Effector memory CD8-positive, alpha-beta T cell (primary cell): ENCODE results near the gene FBXO27.
"Not testable (repeated sequence)": the region's sequence is repeated elsewhere in the genome, so short reads cannot be mapped to it uniquely, and the experiment has no call there.

ENCODE experiments used
- ATAC-seq: fragments of 150-1000 bp; cut with Tn5 transposase; replicated peaks from 2 replicates; pipeline ENCODE4 v1.10.0; 2021; ENCODE audit warnings: mild to moderate bottlenecking, moderate library complexity
- DNase-seq, 3 experiments: peaks; one replicate each; pipeline ENCODE4 v3.0.0; 2021
- H3K27ac Mint-ChIP-seq, 2 donors: one replicate each; pipeline ENCODE4 v1.8.0; 2022; ENCODE audit warnings: mild to moderate bottlenecking in 2 of 2, mixed read lengths in 2 of 2, moderate library complexity in 2 of 2
- H3K27me3 Mint-ChIP-seq, 2 donors: one replicate each; pipeline ENCODE4 v1.8.0; 2022; ENCODE audit warnings: mixed read lengths in 2 of 2
- H3K36me3 Mint-ChIP-seq: one replicate; pipeline ENCODE4 v1.8.0; 2022; ENCODE audit warnings: mild to moderate bottlenecking, moderate library complexity, mixed read lengths; ENCODE audit not compliant: insufficient read depth
- H3K4me1 Mint-ChIP-seq, 2 donors: one replicate each; pipeline ENCODE4 v1.8.0; 2022; ENCODE audit warnings: low read depth in 2 of 2, mixed read lengths in 2 of 2
- H3K4me3 Mint-ChIP-seq, 2 donors: one replicate each; pipeline ENCODE4 v1.8.0; 2022; ENCODE audit warnings: mild to moderate bottlenecking in 2 of 2, mixed read lengths in 2 of 2, moderate library complexity in 2 of 2
- H3K9me3 Mint-ChIP-seq, 2 donors: one replicate each; pipeline ENCODE4 v1.8.0; 2022; ENCODE audit warnings: mixed read lengths in 2 of 2

FBXO27 gene

GRCh38 chr19:38990949-38991697 lies 41.2 kb downstream of the FBXO27 start:
- no peaks in the 10 kb centered on the region for H3K9me3 Mint-ChIP-seq

GRCh38 chr19:38989614-38990013 lies 42.7 kb downstream of the FBXO27 start:
- not testable (repeated sequence) for H3K9me3 Mint-ChIP-seq, DNase-seq, ATAC-seq, H3K4me3 Mint-ChIP-seq, H3K4me1 Mint-ChIP-seq, H3K36me3 Mint-ChIP-seq
- Mint-ChIP-seq H3K27me3 (peaks cover 54 to 57% of the 10 kb centered on the region in 2 donors), H3K27ac (peak overlapping the region in 1 of 2 donors; percentile 32)

More at GRCh38 chr19:38990949-38991697, 41.2 kb downstream of the FBXO27 start:
- Mint-ChIP-seq H3K27ac (no peak overlapping the region), H3K36me3 (peaks cover 10% of the 10 kb centered on the region), H3K4me1 (no peaks in the 10 kb centered on the region), H3K27me3 (peaks cover 57 to 58% of the 10 kb centered on the region in 2 donors), H3K4me3 (no peak overlapping the region)
- DNase-seq: no peak
- ATAC-seq: no peak

- no peak for DNase-seq
- no peaks in the 10 kb centered on the region for H3K4me1 Mint-ChIP-seq
- H3K27me3 Mint-ChIP-seq: peaks cover 49 to 52% of the 10 kb centered on the region in 2 donors
- ATAC-seq: no peak
- no peak overlapping the region for H3K4me3 Mint-ChIP-seq
- no peaks in the 10 kb centered on the region for H3K9me3 Mint-ChIP-seq
- H3K27ac Mint-ChIP-seq: peak overlapping the region in 1 of 2 donors; percentile 32
- H3K36me3 Mint-ChIP-seq: peaks cover under 1% of the 10 kb centered on the region
These were observed 43.2 kb downstream of the FBXO27 start for GRCh38 chr19:38989066-38989605.

- ATAC-seq, H3K4me1 Mint-ChIP-seq, H3K9me3 Mint-ChIP-seq, H3K27ac Mint-ChIP-seq, DNase-seq, H3K4me3 Mint-ChIP-seq, H3K36me3 Mint-ChIP-seq: not testable (repeated sequence)
- peaks cover 44 to 49% of the 10 kb centered on the region in 2 donors for H3K27me3 Mint-ChIP-seq
These were observed 43.7 kb downstream of the FBXO27 start for GRCh38 chr19:38988627-38989026.

GRCh38 chr19:38987745-38988144 lies 44.6 kb downstream of the FBXO27 start:
- H3K4me1 Mint-ChIP-seq, H3K36me3 Mint-ChIP-seq, ATAC-seq, DNase-seq, H3K4me3 Mint-ChIP-seq, H3K27ac Mint-ChIP-seq, H3K9me3 Mint-ChIP-seq: not testable (repeated sequence)
- peaks cover 35 to 40% of the 10 kb centered on the region in 2 donors for H3K27me3 Mint-ChIP-seq

- Mint-ChIP-seq H3K9me3 (no peaks in the 10 kb centered on the region), H3K36me3 (no peaks in the 10 kb centered on the region), H3K4me1 (no peaks in the 10 kb centered on the region), H3K27me3 (peaks cover 10 to 22% of the 10 kb centered on the region in 2 donors), H3K27ac (no peak overlapping the region), H3K4me3 (no peak overlapping the region)
- ATAC-seq (no peak), DNase-seq (no peak)
These were observed 47.1 kb downstream of the FBXO27 start for GRCh38 chr19:38985262-38985661.

- no peaks in the 10 kb centered on the region for H3K36me3 Mint-ChIP-seq
- H3K9me3 Mint-ChIP-seq: no peaks in the 10 kb centered on the region
- ATAC-seq (no peak), DNase-seq (no peak)
- H3K4me1 Mint-ChIP-seq: peaks cover 5 to 10% of the 10 kb centered on the region in 2 donors
- H3K27me3 Mint-ChIP-seq: peaks cover 10 to 20% of the 10 kb centered on the region in 2 donors
- H3K4me3 Mint-ChIP-seq: no peak overlapping the region
- no peak overlapping the region for H3K27ac Mint-ChIP-seq
These were observed 51.6 kb downstream of the FBXO27 start for GRCh38 chr19:38980583-38981374.

GRCh38 chr19:38979812-38980211 lies 52.5 kb downstream of the FBXO27 start:
- Mint-ChIP-seq H3K4me3 (no peak overlapping the region), H3K27ac (no peak overlapping the region), H3K9me3 (no peaks in the 10 kb centered on the region), H3K27me3 (peaks cover 15 to 30% of the 10 kb centered on the region in 2 donors), H3K4me1 (peaks cover 5 to 14% of the 10 kb centered on the region in 2 donors), H3K36me3 (no peaks in the 10 kb centered on the region)
- ATAC-seq (no peak), DNase-seq (no peak)

- Mint-ChIP-seq H3K4me1 (peaks cover 5 to 14% of the 10 kb centered on the region in 2 donors), H3K27ac (no peak overlapping the region), H3K4me3 (no peak overlapping the region), H3K27me3 (peaks cover 21 to 38% of the 10 kb centered on the region in 2 donors), H3K9me3 (no peaks in the 10 kb centered on the region), H3K36me3 (no peaks in the 10 kb centered on the region)
- DNase-seq (no peak), ATAC-seq (no peak)
These were observed 54.0 kb downstream of the FBXO27 start for GRCh38 chr19:38978326-38978689.

- H3K4me1 Mint-ChIP-seq: peaks cover 5 to 14% of the 10 kb centered on the region in 2 donors
- ATAC-seq (no peak), DNase-seq (no peak)
- no peak overlapping the region for H3K27ac Mint-ChIP-seq
- no peaks in the 10 kb centered on the region for H3K36me3 Mint-ChIP-seq
- H3K9me3 Mint-ChIP-seq: no peaks in the 10 kb centered on the region
- H3K4me3 Mint-ChIP-seq: no peak overlapping the region
- peaks cover 21 to 38% of the 10 kb centered on the region in 2 donors for H3K27me3 Mint-ChIP-seq
These were observed 54.7 kb downstream of the FBXO27 start for GRCh38 chr19:38977445-38978325.

- Mint-ChIP-seq H3K9me3 (no peaks in the 10 kb centered on the region), H3K4me3 (peak overlapping the region; percentile 70 to 85), H3K27ac (no peak overlapping the region), H3K27me3 (peaks cover 21 to 38% of the 10 kb centered on the region in 2 donors), H3K36me3 (no peaks in the 10 kb centered on the region), H3K4me1 (peaks cover 5 to 14% of the 10 kb centered on the region in 2 donors)
- ATAC-seq (no peak), DNase-seq (no peak)
These were observed 56.5 kb downstream of the FBXO27 start for GRCh38 chr19:38975861-38976271.

- peak within 1 kb of the TSS in 1 of 2 donors; percentile 29 for H3K27ac Mint-ChIP-seq
- peaks cover 5 to 14% of the 10 kb centered on the region in 2 donors for H3K4me1 Mint-ChIP-seq
- DNase-seq (no peak), ATAC-seq (peak; percentile 26)
- H3K9me3 Mint-ChIP-seq: no peaks in the 10 kb centered on the region
- no peaks in the 10 kb centered on the region for H3K36me3 Mint-ChIP-seq
- peaks cover 21 to 38% of the 10 kb centered on the region in 2 donors for H3K27me3 Mint-ChIP-seq
- H3K4me3 Mint-ChIP-seq: peak within 1 kb of the TSS; percentile 70 to 85
These were observed 57.0 kb downstream of the FBXO27 start, which contains the start of gene FBXO17 for GRCh38 chr19:38975214-38975860. Gene FBXO17 (minus strand): TSS chr19:38975742. CDS start chr19:38950319, 25,423 bp downstream.
